ENCODE measurements around the gene HSD17B1.

The HSD17B1 gene

DNA sequence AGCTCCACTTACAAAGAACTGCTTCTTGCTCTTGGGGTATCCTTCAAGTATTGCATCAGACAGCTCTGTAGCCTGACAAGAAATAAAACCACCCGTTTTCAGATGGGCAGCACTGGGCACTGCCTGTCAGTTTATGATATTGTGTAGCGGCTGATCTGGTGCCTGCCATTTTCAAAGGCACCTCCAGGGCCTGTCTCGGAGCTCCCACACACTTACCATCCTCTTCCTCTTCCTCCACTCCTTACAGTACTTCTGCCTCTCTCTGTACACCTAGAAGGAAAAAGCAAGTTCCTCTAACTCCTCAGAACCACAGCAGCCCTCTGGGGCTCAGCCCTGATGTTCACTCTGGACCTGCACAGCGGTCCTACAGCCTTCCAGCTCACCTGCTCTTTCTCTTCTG, 20.4 kb downstream of the HSD17B1 start:
- H3K36me3 ChIP-seq (ENCODE audit: control insufficient read depth, low read length) = peaks cover 88% of the 10 kb centered on the region
- H3K4me2 ChIP-seq (ENCODE audit: low read length) = no peak overlapping the region
- no peaks in the 10 kb centered on the region for H4K20me1 ChIP-seq (ENCODE audit: control insufficient read depth, insufficient read depth, low read depth, low read length)
- peaks cover 19% of the 10 kb centered on the region for H3K4me1 ChIP-seq (ENCODE audit: control insufficient read depth, low read length)
- H3K4me3 ChIP-seq (ENCODE audit: low read length) = no peak overlapping the region
- TF ChIP-seq, protein P1, sequence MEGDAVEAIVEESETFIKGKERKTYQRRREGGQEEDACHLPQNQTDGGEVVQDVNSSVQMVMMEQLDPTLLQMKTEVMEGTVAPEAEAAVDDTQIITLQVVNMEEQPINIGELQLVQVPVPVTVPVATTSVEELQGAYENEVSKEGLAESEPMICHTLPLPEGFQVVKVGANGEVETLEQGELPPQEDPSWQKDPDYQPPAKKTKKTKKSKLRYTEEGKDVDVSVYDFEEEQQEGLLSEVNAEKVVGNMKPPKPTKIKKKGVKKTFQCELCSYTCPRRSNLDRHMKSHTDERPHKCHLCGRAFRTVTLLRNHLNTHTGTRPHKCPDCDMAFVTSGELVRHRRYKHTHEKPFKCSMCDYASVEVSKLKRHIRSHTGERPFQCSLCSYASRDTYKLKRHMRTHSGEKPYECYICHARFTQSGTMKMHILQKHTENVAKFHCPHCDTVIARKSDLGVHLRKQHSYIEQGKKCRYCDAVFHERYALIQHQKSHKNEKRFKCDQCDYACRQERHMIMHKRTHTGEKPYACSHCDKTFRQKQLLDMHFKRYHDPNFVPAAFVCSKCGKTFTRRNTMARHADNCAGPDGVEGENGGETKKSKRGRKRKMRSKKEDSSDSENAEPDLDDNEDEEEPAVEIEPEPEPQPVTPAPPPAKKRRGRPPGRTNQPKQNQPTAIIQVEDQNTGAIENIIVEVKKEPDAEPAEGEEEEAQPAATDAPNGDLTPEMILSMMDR (IDR thresholded peaks at IDR 0.05; ENCODE audit: low read depth, low read length, poor library complexity, severe bottlenecking) = no peak
- no peak for TF ChIP-seq EZH2phosphoT487 (IDR thresholded peaks at IDR 0.05; ENCODE audit: borderline replicate concordance, low read length)
- no peaks in the 10 kb centered on the region for H3K9me3 ChIP-seq (ENCODE audit: control insufficient read depth, insufficient read depth, low read length)
- peaks cover 5% of the 10 kb centered on the region for H3F3A ChIP-seq (ENCODE audit: control insufficient read depth, insufficient read depth)
- peaks cover 69% of the 10 kb centered on the region for H3K79me2 ChIP-seq (ENCODE audit: control insufficient read depth, low read length)
- H3K9me2 ChIP-seq (replicated peaks; ENCODE audit: control insufficient read depth, low read length) = no peaks in the 10 kb centered on the region
- no peak overlapping the region for H3K27ac ChIP-seq (ENCODE audit: low read depth, low read length)
- H3K27me3 ChIP-seq (ENCODE audit: control insufficient read depth, low read length) = no peaks in the 10 kb centered on the region

GRCh38 chr17:42574463-42574862, 21.7 kb downstream of the HSD17B1 start:
- peaks cover 31% of the 10 kb centered on the region for H3K4me1 ChIP-seq (ENCODE audit: control insufficient read depth, low read length)
- H3K36me3 ChIP-seq (ENCODE audit: control insufficient read depth, low read length) = peaks cover 79% of the 10 kb centered on the region
- H3K9me2 ChIP-seq (replicated peaks; ENCODE audit: control insufficient read depth, low read length) = no peaks in the 10 kb centered on the region
- H3K27me3 ChIP-seq (ENCODE audit: control insufficient read depth, low read length) = no peaks in the 10 kb centered on the region
- H3K79me2 ChIP-seq (ENCODE audit: control insufficient read depth, low read length) = peaks cover 62% of the 10 kb centered on the region
- no peak overlapping the region for H3K27ac ChIP-seq (ENCODE audit: low read depth, low read length)
- TF ChIP-seq, protein P1 (IDR thresholded peaks at IDR 0.05; ENCODE audit: low read depth, low read length, poor library complexity, severe bottlenecking) = no peak
- no peak for TF ChIP-seq EZH2phosphoT487 (IDR thresholded peaks at IDR 0.05; ENCODE audit: borderline replicate concordance, low read length)
- no peak overlapping the region for H3K4me2 ChIP-seq (ENCODE audit: low read length)
- H3K9me3 ChIP-seq (ENCODE audit: control insufficient read depth, insufficient read depth, low read length) = no peaks in the 10 kb centered on the region
- no peak overlapping the region for H3K4me3 ChIP-seq (ENCODE audit: low read length)
- H4K20me1 ChIP-seq (ENCODE audit: control insufficient read depth, insufficient read depth, low read depth, low read length) = no peaks in the 10 kb centered on the region
- peaks cover 9% of the 10 kb centered on the region for H3F3A ChIP-seq (ENCODE audit: control insufficient read depth, insufficient read depth)

- peaks cover 50% of the 10 kb centered on the region for H3K79me2 ChIP-seq (ENCODE audit: control insufficient read depth, low read length)
- H3K9me3 ChIP-seq (ENCODE audit: control insufficient read depth, insufficient read depth, low read length) = no peaks in the 10 kb centered on the region
- H3K27me3 ChIP-seq (ENCODE audit: control insufficient read depth, low read length) = no peaks in the 10 kb centered on the region
- H3K27ac ChIP-seq (ENCODE audit: low read depth, low read length) = peak overlapping the region; percentile 81
- H3K4me2 ChIP-seq (ENCODE audit: low read length) = peak overlapping the region; percentile 66
- H3K4me1 ChIP-seq (ENCODE audit: control insufficient read depth, low read length) = peaks cover 35% of the 10 kb centered on the region
- peaks cover 74% of the 10 kb centered on the region for H3K36me3 ChIP-seq (ENCODE audit: control insufficient read depth, low read length)
- H3K4me3 ChIP-seq (ENCODE audit: low read length) = peak overlapping the region; percentile 89
- peaks cover 3% of the 10 kb centered on the region; the same call in 1 of the 2 replicates for H4K20me1 ChIP-seq (ENCODE audit: control insufficient read depth, insufficient read depth, low read depth, low read length)
- no peaks in the 10 kb centered on the region for H3K9me2 ChIP-seq (replicated peaks; ENCODE audit: control insufficient read depth, low read length)
- peaks cover 13% of the 10 kb centered on the region for H3F3A ChIP-seq (ENCODE audit: control insufficient read depth, insufficient read depth)
- TF ChIP-seq, protein P1 (IDR thresholded peaks at IDR 0.05; ENCODE audit: low read depth, low read length, poor library complexity, severe bottlenecking) = no peak
- no peak for TF ChIP-seq EZH2phosphoT487 (IDR thresholded peaks at IDR 0.05; ENCODE audit: borderline replicate concordance, low read length)
Measured at GRCh38 chr17:42577140-42577531, 24.4 kb downstream of the HSD17B1 start.

Data from DOHH2 (cell line).